ENCODE data around the gene CDCA5. TPM values are rescaled to one million over a fixed set of nuclear protein-coding genes. Genes with fewer than 3 reads are reported as not detected.
A peak's percentile ranks its signal among the peaks of the same experiment; 100 is the strongest.

Gene CDCA5
- total RNA-seq, 2 donors from 2014 or later, result 0.54 to 5.3 TPM

- DNase-seq (ENCODE audit: low spot score) (no peak), ATAC-seq (ENCODE audit: insufficient number of reproducible peaks, low FRiP score, low read depth) (no peak)
- Histone ChIP-seq H3K27me3 (replicated peaks; ENCODE audit: insufficient read depth) (no peaks in the 10 kb centered on the region), H3K4me3 (no peak overlapping the region), H3K36me3 (no peaks in the 10 kb centered on the region), H3K27ac (no peak overlapping the region), H3K9me3 (no peaks in the 10 kb centered on the region), H3K4me1 (ENCODE audit: control insufficient read depth in 1 of 2, low read depth in 2 of 2) (peaks cover 8 to 31% of the 10 kb centered on the region in 2 donors)
- TF ChIP-seq, protein P1, sequence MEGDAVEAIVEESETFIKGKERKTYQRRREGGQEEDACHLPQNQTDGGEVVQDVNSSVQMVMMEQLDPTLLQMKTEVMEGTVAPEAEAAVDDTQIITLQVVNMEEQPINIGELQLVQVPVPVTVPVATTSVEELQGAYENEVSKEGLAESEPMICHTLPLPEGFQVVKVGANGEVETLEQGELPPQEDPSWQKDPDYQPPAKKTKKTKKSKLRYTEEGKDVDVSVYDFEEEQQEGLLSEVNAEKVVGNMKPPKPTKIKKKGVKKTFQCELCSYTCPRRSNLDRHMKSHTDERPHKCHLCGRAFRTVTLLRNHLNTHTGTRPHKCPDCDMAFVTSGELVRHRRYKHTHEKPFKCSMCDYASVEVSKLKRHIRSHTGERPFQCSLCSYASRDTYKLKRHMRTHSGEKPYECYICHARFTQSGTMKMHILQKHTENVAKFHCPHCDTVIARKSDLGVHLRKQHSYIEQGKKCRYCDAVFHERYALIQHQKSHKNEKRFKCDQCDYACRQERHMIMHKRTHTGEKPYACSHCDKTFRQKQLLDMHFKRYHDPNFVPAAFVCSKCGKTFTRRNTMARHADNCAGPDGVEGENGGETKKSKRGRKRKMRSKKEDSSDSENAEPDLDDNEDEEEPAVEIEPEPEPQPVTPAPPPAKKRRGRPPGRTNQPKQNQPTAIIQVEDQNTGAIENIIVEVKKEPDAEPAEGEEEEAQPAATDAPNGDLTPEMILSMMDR (IDR thresholded peaks at IDR 0.05), result no peak
These were observed 38.8 kb downstream of the CDCA5 start for GRCh38 chr11:65045061-65045460.

DNA sequence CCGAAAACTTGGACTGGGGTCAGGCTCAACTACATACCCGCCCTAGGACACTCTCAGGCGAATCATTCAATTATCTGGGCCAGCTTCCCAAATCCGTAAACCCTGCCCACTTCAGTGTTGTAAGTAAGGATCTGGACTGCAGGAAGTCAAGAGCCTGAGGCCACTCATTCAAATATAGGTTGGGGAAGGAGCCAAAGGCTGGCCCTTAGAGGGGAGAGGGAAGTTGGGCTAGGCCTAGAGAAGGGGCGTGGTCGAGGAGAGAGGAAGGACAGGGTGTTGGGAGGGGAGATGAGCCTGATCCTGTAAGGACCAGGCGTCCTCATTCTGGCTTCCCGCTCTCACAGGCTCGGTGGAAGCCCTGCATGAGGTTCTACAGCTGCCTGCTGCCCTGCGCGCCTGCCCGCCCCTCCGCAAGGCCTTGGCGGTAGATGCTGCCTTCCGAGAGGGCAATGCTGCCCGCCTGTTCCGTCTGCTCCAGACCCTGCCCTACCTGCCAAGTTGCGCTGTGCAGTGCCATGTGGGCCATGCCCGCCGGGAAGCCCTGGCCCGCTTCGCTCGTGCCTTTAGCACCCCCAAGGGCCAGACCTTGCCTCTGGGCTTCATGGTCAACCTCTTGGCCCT lies 39.8 kb downstream of the CDCA5 start:
- Histone ChIP-seq H3K9me3 (no peaks in the 10 kb centered on the region), H3K4me3 (no peak overlapping the region), H3K27ac (no peak overlapping the region), H3K36me3 (peaks cover 3% of the 10 kb centered on the region), H3K4me1 (ENCODE audit: control insufficient read depth in 1 of 2, low read depth in 2 of 2) (peaks cover 8 to 31% of the 10 kb centered on the region in 2 donors), H3K27me3 (replicated peaks; ENCODE audit: insufficient read depth) (no peaks in the 10 kb centered on the region)
- TF ChIP-seq, protein P1 (IDR thresholded peaks at IDR 0.05), result no peak
- DNase-seq (ENCODE audit: low spot score), result no peak
- no peak for ATAC-seq (ENCODE audit: insufficient number of reproducible peaks, low FRiP score, low read depth)

DNA sequence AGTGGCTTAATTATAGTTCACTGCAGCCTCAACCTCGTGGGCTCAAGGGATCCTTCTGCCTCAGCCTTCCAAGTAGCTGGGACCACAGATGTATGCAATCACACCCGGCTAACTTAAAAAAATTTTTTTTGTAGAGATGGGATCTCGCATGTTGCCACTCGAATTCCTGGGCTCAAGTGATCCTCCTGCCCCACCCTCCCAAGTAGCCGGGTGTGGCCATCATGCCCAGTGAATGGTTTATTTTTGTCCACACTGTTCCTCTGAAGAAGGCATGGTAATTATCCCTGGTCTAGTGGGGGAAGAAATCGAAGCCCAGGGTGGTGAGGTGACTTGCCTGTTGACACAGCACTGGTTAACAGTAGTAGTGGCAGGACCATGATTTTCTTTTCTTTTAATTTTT lies 40.9 kb downstream of the CDCA5 start:
- no peak overlapping the region for H3K27ac ChIP-seq
- no peaks in the 10 kb centered on the region for H3K27me3 ChIP-seq (replicated peaks; ENCODE audit: insufficient read depth)
- no peak for DNase-seq (ENCODE audit: low spot score)
- H3K4me3 ChIP-seq, result no peak overlapping the region
- peaks cover 5 to 26% of the 10 kb centered on the region in 2 donors for H3K4me1 ChIP-seq (ENCODE audit: control insufficient read depth in 1 of 2, low read depth in 2 of 2)
- ATAC-seq (ENCODE audit: insufficient number of reproducible peaks, low FRiP score, low read depth), result no peak
- H3K9me3 ChIP-seq, result no peaks in the 10 kb centered on the region
- H3K36me3 ChIP-seq, result peaks cover 12% of the 10 kb centered on the region
- TF ChIP-seq, protein P1 (IDR thresholded peaks at IDR 0.05), result no peak

GRCh38 chr11:65040847-65041622 lies 42.8 kb downstream of the CDCA5 start, which contains the start of gene SAC3D1:
Gene SAC3D1, plus strand, starts transcription at chr11:65041210. Its CDS starts 83 bp downstream, at chr11:65041293.
- H3K27me3 ChIP-seq (replicated peaks; ENCODE audit: insufficient read depth), result no peaks in the 10 kb centered on the region
- H3K27ac ChIP-seq, result peak within 1 kb of the TSS; percentile 87 to 88
- peak; percentile 67 for DNase-seq (ENCODE audit: low spot score)
- TF ChIP-seq, protein P1 (IDR thresholded peaks at IDR 0.05), result no peak
- peaks cover 5 to 16% of the 10 kb centered on the region in 2 donors for H3K4me1 ChIP-seq (ENCODE audit: control insufficient read depth in 1 of 2, low read depth in 2 of 2)
- ATAC-seq (ENCODE audit: insufficient number of reproducible peaks, low FRiP score, low read depth), result peak; percentile 69
- H3K36me3 ChIP-seq, result peaks cover 21% of the 10 kb centered on the region
- H3K9me3 ChIP-seq, result no peaks in the 10 kb centered on the region
- peak within 1 kb of the TSS; percentile 84 for H3K4me3 ChIP-seq

DNA sequence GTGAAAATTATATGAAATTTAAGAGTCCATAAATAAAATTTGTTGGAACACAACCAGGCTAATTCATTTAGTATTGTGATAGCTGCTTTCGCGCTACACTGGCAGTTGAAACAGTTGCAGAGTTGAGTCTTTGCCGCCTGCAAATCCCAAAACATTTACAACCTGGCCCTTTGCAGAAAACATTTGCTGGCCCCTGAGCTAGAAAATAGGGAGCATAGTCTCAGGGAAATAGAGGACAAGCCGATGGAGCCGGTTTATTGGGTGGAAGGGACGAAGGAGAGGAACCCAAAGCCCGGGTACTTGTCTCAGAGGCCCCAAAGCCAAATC lies 43.4 kb downstream of the CDCA5 start:
- no peaks in the 10 kb centered on the region for H3K27me3 ChIP-seq (replicated peaks; ENCODE audit: insufficient read depth)
- TF ChIP-seq, protein P1 (IDR thresholded peaks at IDR 0.05), result no peak
- H3K4me1 ChIP-seq (ENCODE audit: control insufficient read depth in 1 of 2, low read depth in 2 of 2), result peaks cover 5 to 16% of the 10 kb centered on the region in 2 donors
- H3K4me3 ChIP-seq, result peak overlapping the region; percentile 84
- ATAC-seq (ENCODE audit: insufficient number of reproducible peaks, low FRiP score, low read depth) (no peak), DNase-seq (ENCODE audit: low spot score) (no peak)
- peak overlapping the region; percentile 87 to 88 for H3K27ac ChIP-seq
- H3K36me3 ChIP-seq, result peaks cover 26% of the 10 kb centered on the region
- no peaks in the 10 kb centered on the region for H3K9me3 ChIP-seq

Measured in thoracic aorta (tissue), 2 donors.